Activated T-cell treated with anti-CD3 and anti-CD28 coated beads for 24 hours (primary cell): ENCODE results near the gene RAB1B.
"Not testable (repeated sequence)": the region's sequence is repeated elsewhere in the genome, so short reads cannot be mapped to it uniquely, and the experiment has no call there.

Source experiments
- DNase-seq: peaks from one replicate; pipeline ENCODE4 v3.0.0-alpha.2; 2020; ENCODE audit warnings: low read depth

Gene RAB1B

DNA sequence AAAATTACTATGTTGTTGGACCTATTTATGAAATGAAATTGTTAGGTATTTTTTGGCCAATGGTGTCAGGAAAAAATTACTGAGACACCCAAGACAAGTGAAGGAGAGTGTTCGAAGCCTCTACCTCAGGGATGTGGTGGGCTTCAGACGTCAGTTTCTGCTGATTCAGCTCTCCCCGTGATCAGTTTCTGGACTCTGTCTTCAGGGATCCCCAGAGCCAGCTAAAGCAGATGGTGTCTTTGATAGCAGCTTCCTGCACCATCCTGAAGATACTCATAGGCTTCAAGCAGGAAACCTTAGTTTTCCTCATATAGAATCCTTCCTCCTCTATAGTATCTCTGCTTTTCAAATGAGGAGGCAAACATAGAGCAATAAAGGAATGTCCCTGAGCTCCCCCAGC lies 41.0 kb downstream of the RAB1B start:
- no peak for DNase-seq

DNA sequence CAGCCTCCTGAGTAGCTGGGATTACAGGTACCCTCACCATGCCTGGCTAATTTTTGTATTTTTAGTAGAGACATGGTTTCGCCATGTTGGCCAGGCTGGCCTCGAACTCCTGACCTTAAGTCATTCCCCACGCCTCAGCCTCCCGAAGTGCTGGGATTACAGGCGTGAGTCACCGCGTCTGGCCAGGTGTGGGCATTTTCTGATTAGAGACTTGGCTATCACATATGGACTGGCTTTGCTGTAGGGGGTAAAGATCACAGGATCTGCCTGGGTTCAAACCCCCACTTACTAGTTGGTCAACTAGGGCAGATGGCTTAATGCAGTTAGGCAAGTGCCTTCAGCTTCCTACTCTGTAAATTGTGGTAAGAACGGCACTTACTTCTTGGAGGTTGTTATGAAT lies 41.9 kb downstream of the RAB1B start:
- DNase-seq = no peak

DNA sequence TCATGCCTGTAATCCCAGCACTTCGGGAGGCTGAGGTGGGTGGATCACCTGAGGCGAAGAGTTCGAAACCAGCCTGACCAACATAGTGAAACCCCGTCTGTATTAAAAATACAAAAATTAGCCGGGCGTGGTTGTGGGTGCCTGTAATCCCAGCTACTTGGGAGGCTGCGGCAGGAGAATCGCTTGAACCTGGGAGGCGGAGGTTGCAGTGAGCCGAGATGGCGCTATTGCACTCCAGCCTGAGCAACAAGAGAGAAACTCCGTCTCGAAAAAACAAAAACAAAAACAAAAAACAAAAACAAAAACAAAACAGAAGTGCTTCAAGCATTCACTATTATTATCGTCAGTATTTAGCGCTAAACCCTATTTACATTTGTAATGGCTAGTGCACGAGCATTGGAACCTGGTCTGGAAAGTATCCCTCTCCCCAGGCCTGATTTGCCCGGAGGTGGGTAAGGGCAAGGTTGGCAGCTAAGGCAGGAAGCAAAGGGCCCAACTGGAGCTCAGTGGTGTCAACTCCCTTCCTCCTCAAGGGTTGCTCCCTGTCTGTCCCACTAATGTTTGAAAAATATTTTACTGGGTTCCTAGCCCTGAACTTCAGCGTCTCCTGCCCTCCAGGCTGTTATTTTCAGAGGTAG lies 42.5 kb downstream of the RAB1B start:
- not testable (repeated sequence) for DNase-seq

DNA sequence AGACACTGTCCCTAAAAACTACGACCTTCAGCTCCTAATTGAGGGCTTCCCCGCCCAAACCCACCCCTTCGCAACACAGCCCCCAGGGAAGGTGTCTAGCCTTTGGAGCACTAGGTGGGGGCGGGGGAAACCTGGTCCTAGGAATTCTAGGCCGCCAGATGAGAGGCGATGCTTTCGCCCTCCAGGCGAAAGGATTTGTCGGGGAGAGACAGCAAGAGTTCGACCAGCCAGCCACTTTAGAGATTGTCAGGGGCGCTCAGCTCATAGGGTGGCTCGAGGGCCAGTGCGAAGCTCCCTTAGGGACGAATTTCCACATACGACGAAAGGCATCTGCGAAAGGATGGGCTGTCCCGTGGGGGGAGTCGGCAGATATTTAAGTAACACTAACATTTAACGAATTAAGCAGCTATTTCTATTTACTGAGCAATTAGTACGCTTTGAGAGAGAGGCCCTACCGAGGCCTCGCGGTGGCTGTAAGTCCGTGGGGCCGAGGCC lies 43.1 kb downstream of the RAB1B start:
- DNase-seq = no peak

DNA sequence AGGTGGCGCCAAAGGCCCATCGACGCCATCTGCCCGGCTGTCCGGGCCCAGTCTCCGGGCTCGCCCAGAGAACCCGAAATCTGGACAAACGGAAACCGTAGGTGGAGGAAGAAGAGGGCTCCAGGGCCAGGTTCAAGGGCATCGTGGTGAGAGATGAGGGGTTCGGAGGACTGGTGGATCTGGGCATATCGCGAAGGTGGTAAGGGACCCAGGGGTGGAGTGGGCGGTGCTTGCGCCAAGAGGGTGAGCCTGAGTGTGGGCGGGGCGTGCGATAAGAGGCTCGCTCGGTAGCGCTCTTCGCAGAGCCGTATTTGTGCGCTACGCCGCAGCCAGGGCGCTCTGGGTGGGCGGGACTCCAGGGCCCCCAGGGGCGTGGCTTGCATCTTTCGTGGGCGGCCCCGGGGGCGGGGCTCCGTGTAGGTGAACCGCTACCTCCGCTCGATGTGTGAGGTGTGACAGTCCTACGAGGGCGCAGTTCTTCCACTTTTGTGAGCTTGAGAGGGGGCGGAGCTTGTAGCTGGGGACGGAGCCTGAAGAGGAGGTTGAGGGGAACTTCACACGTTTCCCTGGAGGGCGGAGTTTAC lies 43.6 kb downstream of the RAB1B start:
- peak; percentile 94 for DNase-seq

DNA sequence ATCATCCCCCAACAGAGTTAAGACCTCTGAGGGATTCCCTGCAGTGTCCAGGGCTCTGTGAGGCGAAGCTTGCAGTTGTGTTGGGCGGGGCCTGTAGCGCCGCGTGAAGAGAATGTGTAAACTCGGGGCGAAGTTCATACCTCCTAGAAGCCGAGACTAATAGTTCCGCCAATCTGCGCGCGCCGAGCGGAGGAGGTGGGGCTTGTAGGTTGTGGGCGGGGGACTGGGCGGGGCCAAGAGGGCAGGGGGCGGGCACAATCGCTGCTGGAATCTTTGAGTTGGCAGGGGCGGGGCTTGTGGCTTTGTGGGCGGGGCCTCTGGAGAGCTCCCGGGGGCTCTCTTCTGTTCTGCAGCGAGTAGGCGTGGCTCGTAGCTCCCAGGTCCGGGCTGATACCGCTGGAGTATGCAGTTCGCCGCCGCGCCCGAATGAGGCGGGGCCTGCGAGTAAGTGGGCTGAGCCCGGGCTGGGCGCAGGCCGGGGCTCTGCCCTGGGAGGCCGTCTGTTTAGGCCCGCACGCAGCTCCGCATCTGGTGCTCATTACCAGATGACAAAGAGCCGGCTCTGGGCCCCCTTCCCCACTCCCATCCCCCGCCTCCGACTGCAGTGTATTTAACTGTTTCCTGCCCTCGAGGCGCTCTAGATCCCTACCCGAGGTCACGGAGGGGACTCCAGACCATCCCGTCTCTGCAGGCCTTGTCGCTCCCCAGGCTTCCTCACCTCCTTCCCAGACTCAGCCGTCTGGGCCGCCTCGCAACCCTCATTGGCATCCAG lies 44.3 kb downstream of the RAB1B start:
- DNase-seq = peak; percentile 94

DNA sequence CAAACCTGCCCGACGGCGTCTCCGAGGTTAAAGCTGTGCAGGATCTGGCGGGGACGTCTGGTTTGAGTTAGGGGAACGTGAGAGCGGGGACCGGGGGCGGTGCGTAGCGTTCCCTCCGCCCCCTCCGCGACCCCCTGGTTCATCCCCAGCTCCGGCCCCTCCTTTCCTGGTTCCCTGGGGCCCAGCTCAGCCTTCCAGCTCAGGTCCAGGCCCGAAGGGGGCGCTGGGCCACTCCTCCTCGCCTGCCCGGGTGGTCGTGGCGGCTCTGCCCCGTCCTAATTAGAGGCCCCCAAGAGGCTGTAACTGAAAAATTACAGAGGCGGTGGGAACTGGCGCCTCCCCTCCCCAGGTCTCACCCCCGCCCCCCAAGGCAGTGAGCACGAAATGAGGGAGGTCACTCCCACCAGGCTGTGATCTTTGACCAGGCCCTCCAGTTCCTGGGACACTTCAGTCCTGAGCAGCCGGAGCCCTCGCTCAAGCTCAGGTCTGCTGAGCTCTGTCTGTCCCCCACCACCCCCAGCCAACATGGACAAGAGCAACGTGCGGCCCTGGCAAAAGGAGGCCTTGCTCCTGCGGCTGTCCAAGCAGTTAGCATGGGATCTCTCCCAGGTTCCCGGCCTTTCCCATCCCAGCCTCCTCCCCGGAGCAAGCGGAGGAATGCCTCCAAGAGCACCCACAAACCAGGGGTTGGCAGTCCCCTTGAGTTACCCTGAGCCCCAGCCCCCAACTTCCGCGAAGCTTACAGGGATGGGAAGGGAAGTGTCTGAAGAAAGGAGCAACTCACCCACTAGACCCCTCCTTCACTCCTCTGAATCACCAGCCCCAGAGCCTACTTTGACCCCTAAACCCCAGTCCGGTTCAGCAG lies 45.1 kb downstream of the RAB1B start:
- no peak for DNase-seq

DNA sequence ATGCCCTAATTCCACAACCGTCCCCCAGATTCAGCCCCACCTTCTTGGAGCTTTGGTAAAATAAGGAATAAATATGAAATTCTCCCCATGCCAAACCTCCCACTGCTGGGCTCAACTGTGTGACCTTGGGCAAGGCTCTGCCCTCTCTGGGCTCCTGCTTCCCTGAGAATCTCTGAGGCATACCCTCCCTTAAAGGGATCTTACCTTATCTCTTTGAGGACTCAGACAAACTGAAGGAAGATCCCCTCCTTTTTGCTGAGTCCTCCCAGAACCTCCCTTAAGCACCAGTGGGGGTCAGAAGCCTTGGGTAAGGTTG lies 45.7 kb downstream of the RAB1B start:
- DNase-seq = no peak

DNA sequence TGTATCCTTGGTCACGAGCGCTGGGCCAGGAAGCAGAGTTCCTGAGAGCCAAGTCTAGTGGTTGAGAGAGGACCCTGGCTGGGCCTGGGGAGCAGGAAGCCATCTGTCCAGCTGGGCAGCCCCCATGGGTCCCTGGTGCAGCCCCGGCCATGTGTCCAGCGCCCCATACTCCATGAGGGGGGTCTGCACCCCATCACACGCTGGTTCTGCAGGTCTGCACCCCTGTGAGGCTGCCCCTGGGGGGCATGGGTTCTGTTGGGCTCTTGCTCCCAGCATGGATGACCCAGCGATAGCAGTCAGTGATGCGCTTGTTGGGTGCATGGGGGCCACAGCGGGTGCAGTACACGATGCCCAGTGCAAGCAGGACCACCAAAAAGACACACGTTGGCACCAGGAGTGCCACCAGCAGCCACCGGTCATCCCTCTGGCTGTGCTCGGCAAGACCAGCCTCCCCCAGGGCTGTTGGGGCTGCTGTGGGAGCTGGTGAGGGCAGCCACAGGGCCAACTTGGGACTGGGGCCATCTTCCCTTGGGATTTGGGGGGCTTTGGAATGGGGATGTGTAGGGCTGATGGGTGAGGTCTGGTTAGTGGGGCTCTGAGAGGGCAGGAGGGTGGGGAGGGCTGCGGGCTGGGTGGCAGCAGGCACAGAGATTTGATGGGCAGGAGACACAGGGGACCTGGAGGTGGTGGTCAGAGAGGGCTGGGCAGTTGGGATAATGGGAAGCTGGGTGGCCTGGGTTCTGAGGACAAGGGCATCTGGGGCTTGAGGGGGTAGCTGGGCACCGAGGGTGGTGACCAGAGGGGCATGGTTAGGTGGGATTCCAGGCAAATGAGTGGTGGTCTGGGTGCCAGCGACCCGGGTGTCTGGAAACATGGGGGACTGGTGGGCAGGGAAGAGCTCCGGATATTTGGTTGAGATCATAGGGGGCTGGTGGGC lies 46.4 kb downstream of the RAB1B start:
- DNase-seq = no peak

DNA sequence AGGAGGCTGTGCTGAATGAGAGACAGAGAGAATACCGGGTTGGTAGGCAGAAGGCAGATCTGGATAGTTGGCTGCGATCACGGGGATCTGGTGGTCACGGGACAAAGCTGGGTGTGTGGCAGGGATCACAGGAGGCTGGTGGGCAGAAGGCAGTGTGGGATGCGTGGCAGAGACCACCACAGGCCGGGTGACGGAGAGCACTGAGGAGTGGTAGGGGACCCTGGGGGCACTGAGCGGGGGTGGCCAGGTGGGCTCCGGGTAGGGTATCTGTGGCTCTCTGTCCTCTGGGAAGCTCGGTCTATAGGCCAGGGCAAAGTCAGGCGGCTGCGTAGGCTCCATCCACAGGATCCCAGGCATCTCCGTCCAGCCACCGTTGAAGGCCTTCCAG lies 47.1 kb downstream of the RAB1B start:
- no peak for DNase-seq

DNA sequence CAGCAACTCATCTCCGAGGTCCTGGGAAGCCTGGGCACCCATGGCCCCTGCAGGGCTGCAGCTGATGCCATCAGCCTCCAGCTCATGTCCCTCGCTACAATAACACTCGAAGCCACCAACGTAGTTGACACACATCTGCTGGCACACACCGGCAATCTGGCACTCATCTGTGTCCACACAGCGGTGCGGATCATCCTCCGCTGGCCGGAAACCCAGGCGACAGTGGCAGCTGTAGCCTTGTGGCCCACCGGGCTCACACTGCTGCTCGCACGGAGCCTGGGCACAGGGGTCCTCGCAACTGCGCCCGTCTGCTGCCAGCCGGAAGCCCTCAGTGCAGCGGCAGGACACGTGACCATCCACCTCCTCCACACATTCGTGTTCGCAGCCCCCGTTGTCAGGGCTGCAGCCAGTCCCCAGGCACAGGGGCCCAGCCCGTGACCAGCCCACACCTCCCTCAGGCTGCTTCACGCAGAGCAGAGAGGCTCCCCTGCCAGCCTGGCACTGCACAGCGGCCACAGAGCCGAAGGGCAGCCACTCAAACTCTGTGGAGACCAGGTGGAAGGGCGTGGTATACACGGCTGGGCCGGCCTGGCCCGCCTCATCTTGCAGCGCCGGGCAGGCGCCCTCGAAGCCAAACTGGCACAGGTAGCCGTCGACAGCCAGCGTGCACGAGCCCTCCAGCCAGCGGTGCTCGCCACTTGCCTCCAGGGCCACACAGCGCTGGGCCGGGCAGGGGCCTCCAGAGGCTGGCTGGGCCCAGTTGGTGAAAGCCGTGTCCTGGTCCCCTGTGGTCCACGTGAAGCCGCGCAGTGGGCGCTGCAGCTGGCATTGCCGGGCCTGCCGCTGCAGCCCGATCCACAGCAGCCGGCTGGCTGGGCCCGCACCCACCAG lies 47.7 kb downstream of the RAB1B start:
- DNase-seq = no peak

DNA sequence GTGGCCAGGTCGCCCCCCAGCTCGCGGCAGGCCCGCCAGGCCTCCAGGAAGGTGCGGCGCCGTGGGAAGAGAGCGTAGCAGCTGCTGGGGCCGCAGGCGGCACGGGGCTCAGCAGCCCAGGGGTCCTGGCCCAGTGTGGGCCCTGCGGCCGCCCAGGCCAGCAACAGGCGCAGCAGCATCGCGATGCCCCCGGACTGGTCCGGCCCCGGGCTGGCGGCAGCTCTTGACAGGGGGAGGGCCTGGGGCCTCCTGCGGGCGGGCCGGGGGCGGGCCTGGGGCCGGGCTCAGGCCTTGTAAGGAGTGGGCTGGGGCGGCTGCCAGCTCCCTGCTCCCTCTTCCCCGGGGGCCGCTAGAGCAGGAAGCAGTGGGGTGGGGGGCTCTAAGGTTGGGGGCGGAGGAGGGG lies 48.4 kb downstream of the RAB1B start, which contains the start of gene CD248:
Gene CD248, minus strand, starts transcription at position 196 of the 403 bp plus-strand sequence. Its CDS starts 17 bp downstream, at position 179.
- no peak for DNase-seq

DNA sequence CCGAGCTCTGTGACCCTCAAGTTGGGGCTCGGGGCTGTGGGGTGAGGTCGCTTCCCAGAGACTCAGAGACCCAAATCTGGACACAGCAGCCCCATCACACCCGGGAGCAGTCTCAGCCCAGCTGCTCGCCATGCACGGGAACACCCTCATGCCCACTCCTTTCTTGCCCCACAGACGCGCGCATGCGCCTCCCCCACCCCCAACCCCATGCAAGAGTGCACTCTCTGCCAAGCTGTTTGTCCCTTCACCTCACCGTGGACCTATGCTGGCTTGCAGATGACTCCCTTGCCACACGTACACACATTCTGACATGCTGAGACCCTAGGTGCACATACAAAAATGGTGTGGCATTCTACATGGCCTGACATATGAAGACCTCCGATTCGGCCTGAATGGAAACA lies 48.9 kb downstream of the RAB1B start:
- DNase-seq = peak; percentile 34

DNA sequence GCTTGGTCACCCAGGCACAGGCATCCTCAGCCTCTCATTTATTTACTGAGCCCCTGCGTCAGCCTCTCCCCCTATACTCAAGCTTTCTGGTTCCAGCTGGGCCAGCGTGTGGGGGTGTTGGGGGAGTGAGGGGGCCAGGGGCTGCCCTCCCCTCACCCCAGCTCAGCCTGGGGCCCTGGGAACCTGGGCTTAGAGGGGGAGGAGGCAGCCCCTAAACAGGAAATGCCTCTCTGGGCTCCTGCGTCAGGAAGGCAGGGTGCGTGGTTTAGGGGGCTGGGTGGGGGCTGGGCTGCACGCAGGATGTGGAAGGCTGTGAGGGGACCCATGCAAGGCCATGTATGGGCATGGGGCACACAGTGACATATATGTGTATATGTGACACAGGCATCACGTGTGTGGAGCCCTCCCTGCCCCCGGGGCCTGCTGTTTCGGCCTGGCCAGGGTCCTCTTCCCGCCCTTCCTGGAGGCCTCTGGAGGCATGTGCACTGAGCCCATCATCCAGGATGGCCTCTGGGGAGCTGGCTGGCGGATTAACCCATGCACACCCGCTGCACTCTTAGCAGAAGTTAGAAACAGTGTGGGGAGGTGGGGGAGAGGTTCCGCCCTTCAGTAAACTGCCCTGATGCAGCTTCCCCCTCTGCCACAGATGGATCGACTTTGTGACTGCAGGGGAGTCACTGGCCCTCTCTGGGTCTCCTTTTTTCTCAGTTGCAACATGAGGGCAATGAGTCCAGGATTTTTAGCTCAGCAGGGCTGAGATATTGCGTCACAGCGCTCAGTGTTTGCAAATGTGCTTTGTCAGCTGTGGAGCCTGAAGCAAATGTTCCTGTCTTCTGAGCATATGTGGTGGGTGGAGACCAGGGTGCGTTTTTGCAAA lies 49.5 kb downstream of the RAB1B start:
- DNase-seq = peak; percentile 29

DNA sequence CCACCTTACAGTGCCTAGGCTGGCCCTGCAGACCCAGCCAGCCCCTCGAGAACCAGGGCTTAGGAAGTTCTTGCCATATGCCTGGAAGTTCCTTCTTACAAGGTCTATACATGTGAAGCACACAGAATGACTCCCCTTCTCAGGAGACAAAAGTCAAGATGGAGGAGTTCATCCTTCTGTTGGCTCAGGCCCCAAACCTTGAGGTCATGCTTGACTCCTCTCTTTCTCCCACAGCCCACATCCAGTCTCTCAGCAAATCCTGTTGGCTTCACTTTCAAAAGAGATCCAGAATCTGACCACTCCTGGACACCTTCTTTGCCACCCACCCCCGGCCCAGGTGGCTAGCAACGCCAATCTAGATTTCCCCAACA lies 50.1 kb downstream of the RAB1B start:
- no peak for DNase-seq

DNA sequence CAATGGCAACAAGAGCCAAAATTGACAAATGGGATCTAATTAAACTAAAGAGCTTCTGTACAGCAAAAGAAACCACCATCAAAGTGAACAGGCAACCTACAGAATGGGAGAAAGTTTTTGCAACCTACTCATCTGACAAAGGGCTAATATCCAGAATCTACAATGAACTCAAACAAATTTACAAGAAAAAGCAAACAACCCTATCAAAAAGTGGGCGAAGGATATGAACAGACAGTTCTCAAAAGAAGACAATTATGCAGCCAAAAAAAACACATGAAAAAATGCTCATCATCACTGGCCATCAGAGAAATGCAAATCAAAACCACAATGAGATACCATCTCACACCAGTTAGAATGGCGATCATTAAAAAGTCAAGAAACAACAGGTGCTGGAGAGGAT lies 51.9 kb downstream of the RAB1B start:
- not testable (repeated sequence) for DNase-seq

DNA sequence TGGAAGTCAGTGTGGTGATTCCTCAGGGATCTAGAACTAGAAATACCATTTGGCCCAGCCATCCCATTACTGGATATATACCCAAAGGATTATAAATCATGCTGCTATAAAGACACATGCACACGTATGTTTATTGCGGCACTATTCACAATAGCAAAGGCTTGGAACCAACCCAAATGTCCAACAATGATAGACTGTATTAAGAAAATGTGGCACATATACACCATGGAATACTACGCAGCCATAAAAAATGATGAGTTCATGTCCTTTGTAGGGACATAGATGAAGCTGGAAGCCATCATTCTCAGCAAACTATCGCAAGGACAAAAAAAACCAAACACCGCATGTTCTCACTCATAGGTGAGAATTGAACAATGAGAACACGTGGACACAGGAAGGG lies 52.3 kb downstream of the RAB1B start:
- not testable (repeated sequence) for DNase-seq

DNA sequence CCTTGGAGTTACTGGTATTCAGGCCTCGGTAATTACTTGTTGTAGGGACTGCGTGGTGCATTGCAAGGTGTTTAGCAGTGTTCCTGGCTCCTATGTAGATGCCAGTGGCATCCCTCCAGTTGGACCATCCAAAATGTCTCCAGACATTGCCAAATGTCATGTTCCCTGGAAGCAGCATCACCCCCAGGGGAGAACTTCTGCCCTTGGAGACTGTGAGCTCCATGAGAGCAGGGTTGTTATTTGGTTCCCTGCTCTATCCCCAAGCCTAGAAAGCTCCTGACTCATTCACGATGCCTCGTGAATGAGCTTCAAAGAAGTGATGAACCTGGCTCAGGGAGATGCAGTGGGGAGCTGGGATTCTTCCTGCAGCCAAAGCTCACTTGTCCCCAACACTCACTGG lies 53.2 kb downstream of the RAB1B start:
- no peak for DNase-seq

DNA sequence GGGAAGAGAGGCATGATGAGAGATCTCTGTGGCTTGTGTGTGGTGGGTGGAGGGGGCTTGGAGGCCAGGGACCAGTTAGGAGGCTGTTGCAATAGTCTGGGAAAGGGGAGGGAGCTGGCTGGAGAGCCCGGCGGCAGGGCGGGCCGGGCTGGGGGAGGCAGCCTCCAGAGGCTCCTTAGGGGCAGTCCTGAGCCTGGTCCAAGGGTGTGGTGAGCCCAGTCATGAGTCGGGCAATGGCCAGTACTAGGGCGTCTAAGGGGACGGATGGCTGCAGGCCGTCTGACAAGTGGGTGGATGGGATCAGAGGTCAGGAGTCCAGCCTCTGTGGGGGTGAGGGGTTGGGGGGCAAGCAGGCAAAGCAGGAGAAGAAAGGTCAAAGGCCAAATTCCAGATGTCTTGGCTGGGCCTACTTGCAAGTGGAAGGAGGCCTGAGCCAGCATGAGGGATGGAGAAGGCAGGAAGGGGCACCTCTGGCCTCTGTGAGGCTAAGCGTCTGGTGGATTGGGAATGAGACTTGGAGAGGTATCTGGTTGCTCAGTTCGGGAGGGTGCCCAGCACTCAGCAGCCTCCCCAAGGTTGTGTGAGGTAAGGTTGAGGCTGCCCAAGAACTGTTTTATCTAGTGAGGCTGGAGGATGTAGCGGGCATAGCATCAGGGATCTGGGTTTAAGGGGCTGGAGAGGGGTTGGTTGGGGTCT lies 54.4 kb downstream of the RAB1B start:
- no peak for DNase-seq
